ENCODE results near the gene KRT79.

KRT79 gene

GRCh38 chr12:52798671-52799504 is 35.2 kb downstream of the KRT79 start:
- H3K4me1 ChIP-seq (ENCODE audit: control insufficient read depth, low read length): no peaks in the 10 kb centered on the region
- no peaks in the 10 kb centered on the region for H3K79me2 ChIP-seq (ENCODE audit: control insufficient read depth, low read length)
- TF ChIP-seq CTCF (IDR thresholded peaks at IDR 0.05; ENCODE audit: low read depth, low read length, poor library complexity, severe bottlenecking) (no peak), EZH2phosphoT487 (IDR thresholded peaks at IDR 0.05; ENCODE audit: borderline replicate concordance, low read length) (no peak)
- no peaks in the 10 kb centered on the region; the same call in 1 of the 2 replicates for H3K27me3 ChIP-seq (ENCODE audit: control insufficient read depth, low read length)
- no peak overlapping the region for H3K4me2 ChIP-seq (ENCODE audit: low read length)
- no peaks in the 10 kb centered on the region for H3F3A ChIP-seq (ENCODE audit: control insufficient read depth, insufficient read depth)
- H3K9me3 ChIP-seq (ENCODE audit: control insufficient read depth, insufficient read depth, low read length): no peaks in the 10 kb centered on the region
- no peaks in the 10 kb centered on the region for H3K9me2 ChIP-seq (replicated peaks; ENCODE audit: control insufficient read depth, low read length)
- H3K27ac ChIP-seq (ENCODE audit: low read depth, low read length): no peak overlapping the region
- H4K20me1 ChIP-seq (ENCODE audit: control insufficient read depth, insufficient read depth, low read depth, low read length): no peaks in the 10 kb centered on the region
- no peak overlapping the region for H3K4me3 ChIP-seq (ENCODE audit: low read length)
- no peaks in the 10 kb centered on the region for H3K36me3 ChIP-seq (ENCODE audit: control insufficient read depth, low read length)

GRCh38 chr12:52798003-52798670 is 36.0 kb downstream of the KRT79 start:
- TF ChIP-seq CTCF (IDR thresholded peaks at IDR 0.05; ENCODE audit: low read depth, low read length, poor library complexity, severe bottlenecking): no peak
- TF ChIP-seq EZH2phosphoT487 (IDR thresholded peaks at IDR 0.05; ENCODE audit: borderline replicate concordance, low read length): no peak
- no peaks in the 10 kb centered on the region for H3K9me2 ChIP-seq (replicated peaks; ENCODE audit: control insufficient read depth, low read length)
- H3F3A ChIP-seq (ENCODE audit: control insufficient read depth, insufficient read depth): no peaks in the 10 kb centered on the region
- no peak overlapping the region for H3K27ac ChIP-seq (ENCODE audit: low read depth, low read length)
- no peaks in the 10 kb centered on the region; the same call in 1 of the 2 replicates for H3K27me3 ChIP-seq (ENCODE audit: control insufficient read depth, low read length)
- no peak overlapping the region for H3K4me3 ChIP-seq (ENCODE audit: low read length)
- H3K4me2 ChIP-seq (ENCODE audit: low read length): no peak overlapping the region
- H3K9me3 ChIP-seq (ENCODE audit: control insufficient read depth, insufficient read depth, low read length): no peaks in the 10 kb centered on the region
- no peaks in the 10 kb centered on the region for H3K79me2 ChIP-seq (ENCODE audit: control insufficient read depth, low read length)
- H3K36me3 ChIP-seq (ENCODE audit: control insufficient read depth, low read length): no peaks in the 10 kb centered on the region
- H3K4me1 ChIP-seq (ENCODE audit: control insufficient read depth, low read length): no peaks in the 10 kb centered on the region
- H4K20me1 ChIP-seq (ENCODE audit: control insufficient read depth, insufficient read depth, low read depth, low read length): no peaks in the 10 kb centered on the region

- Histone ChIP-seq H3K4me2 (ENCODE audit: low read length) (no peak overlapping the region), H3K4me1 (ENCODE audit: control insufficient read depth, low read length) (no peaks in the 10 kb centered on the region), H3K9me3 (ENCODE audit: control insufficient read depth, insufficient read depth, low read length) (no peaks in the 10 kb centered on the region), H3K27me3 (ENCODE audit: control insufficient read depth, low read length) (no peaks in the 10 kb centered on the region; the same call in 1 of the 2 replicates), H3K79me2 (ENCODE audit: control insufficient read depth, low read length) (no peaks in the 10 kb centered on the region), H3K4me3 (ENCODE audit: low read length) (no peak overlapping the region), H4K20me1 (ENCODE audit: control insufficient read depth, insufficient read depth, low read depth, low read length) (no peaks in the 10 kb centered on the region), H3K9me2 (replicated peaks; ENCODE audit: control insufficient read depth, low read length) (no peaks in the 10 kb centered on the region), H3F3A (ENCODE audit: control insufficient read depth, insufficient read depth) (no peaks in the 10 kb centered on the region), H3K36me3 (ENCODE audit: control insufficient read depth, low read length) (no peaks in the 10 kb centered on the region), H3K27ac (ENCODE audit: low read depth, low read length) (no peak overlapping the region)
- TF ChIP-seq CTCF (IDR thresholded peaks at IDR 0.05; ENCODE audit: low read depth, low read length, poor library complexity, severe bottlenecking) (no peak), EZH2phosphoT487 (IDR thresholded peaks at IDR 0.05; ENCODE audit: borderline replicate concordance, low read length) (no peak)
Measured at GRCh38 chr12:52797529-52797894, 36.6 kb downstream of the KRT79 start.

All from DOHH2 (cell line).